ENCODE measurements around the gene AGAP1. TPM values are rescaled to one million over a fixed set of nuclear protein-coding genes. Genes with fewer than 3 reads are reported as not detected.

The AGAP1 gene
- total and polyA plus RNA-seq, 2 donors (not counting 3 experiments of a cell fraction or from before 2014, with no cell fraction given): 10.2 to 20.9 TPM

- no peaks in the 10 kb centered on the region for H3K4me1 ChIP-seq (ENCODE audit: control insufficient read depth, extremely low read depth, insufficient read depth, low read length)
- H3K27me3 ChIP-seq (ENCODE audit: control insufficient read depth in 2 of 2, insufficient read depth in 2 of 2, low read length in 2 of 2): no peaks in the 10 kb centered on the region
- DNase-seq (ENCODE audit: low read depth, low spot score) (no peak), FAIRE-seq (no peak)
- H3K79me2 ChIP-seq (ENCODE audit: control insufficient read depth, insufficient read depth, low read length): no peaks in the 10 kb centered on the region
- no peak for TF ChIP-seq POLR2AphosphoS5 (IDR thresholded peaks at IDR 0.05; ENCODE audit: insufficient read depth, low read depth, low read length)
- no peak for TF ChIP-seq MYC (IDR thresholded peaks at IDR 0.05; ENCODE audit: low read depth, low read length)
- no peak for TF ChIP-seq FOS (IDR thresholded peaks at IDR 0.05; ENCODE audit: borderline replicate concordance, insufficient read depth, low read length)
- TF ChIP-seq EZH2 (IDR thresholded peaks at IDR 0.05; ENCODE audit: borderline replicate concordance, low read depth, low read length, severe bottlenecking): no peak
- TF ChIP-seq GATA2 (IDR thresholded peaks at IDR 0.05; ENCODE audit: insufficient read depth, insufficient read length, low read depth, low read length): no peak
- no peak for TF ChIP-seq POLR2A (IDR thresholded peaks at IDR 0.05; ENCODE audit: low read depth, low read length)
- TF ChIP-seq, protein P1, sequence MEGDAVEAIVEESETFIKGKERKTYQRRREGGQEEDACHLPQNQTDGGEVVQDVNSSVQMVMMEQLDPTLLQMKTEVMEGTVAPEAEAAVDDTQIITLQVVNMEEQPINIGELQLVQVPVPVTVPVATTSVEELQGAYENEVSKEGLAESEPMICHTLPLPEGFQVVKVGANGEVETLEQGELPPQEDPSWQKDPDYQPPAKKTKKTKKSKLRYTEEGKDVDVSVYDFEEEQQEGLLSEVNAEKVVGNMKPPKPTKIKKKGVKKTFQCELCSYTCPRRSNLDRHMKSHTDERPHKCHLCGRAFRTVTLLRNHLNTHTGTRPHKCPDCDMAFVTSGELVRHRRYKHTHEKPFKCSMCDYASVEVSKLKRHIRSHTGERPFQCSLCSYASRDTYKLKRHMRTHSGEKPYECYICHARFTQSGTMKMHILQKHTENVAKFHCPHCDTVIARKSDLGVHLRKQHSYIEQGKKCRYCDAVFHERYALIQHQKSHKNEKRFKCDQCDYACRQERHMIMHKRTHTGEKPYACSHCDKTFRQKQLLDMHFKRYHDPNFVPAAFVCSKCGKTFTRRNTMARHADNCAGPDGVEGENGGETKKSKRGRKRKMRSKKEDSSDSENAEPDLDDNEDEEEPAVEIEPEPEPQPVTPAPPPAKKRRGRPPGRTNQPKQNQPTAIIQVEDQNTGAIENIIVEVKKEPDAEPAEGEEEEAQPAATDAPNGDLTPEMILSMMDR (IDR thresholded peaks at IDR 0.05; ENCODE audit: extremely low read depth in 1 of 2, insufficient read depth in 1 of 2, low read depth in 1 of 2, low read length in 2 of 2): no peak
- TF ChIP-seq, protein P2, sequence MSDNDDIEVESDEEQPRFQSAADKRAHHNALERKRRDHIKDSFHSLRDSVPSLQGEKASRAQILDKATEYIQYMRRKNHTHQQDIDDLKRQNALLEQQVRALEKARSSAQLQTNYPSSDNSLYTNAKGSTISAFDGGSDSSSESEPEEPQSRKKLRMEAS (IDR thresholded peaks at IDR 0.05; ENCODE audit: insufficient read depth, insufficient read length): no peak
- TF ChIP-seq JUN (IDR thresholded peaks at IDR 0.05; ENCODE audit: borderline replicate concordance, insufficient read depth, insufficient read length, low read depth): no peak
- H3K9me1 ChIP-seq (replicated peaks; ENCODE audit: control insufficient read depth, extremely low read depth, insufficient read depth, low read length): no peaks in the 10 kb centered on the region
- intact Hi-C loops (cut with micrococcal nuclease) (no loop called here), dilution Hi-C loops (cut with MboI; ENCODE audit: extremely low pct_ligation_motif_present, low sequenced_read_pairs) (no loop called here)
- H3K9ac ChIP-seq (replicated peaks; ENCODE audit: extremely low read depth, insufficient read depth, low read length): no peak overlapping the region
- H2AFZ ChIP-seq (ENCODE audit: low read depth, low read length): no peak overlapping the region
- POLR2A ChIA-PET: no interaction called here
- no peaks in the 10 kb centered on the region for H3K36me3 ChIP-seq (ENCODE audit: control insufficient read depth in 2 of 2, extremely low read depth in 1 of 2, insufficient read depth in 2 of 2, low read length in 2 of 2)
- H3K27ac ChIP-seq (ENCODE audit: insufficient read depth, low read depth, low read length): no peak overlapping the region
- CTCF ChIA-PET: no interaction called here
- no peak overlapping the region for H3K4me3 ChIP-seq (replicated peaks in 1 of 3; ENCODE audit: insufficient read depth in 1 of 3, low read depth in 1 of 3, low read length in 3 of 3)
- H4K20me1 ChIP-seq (replicated peaks; ENCODE audit: control insufficient read depth, extremely low read depth, insufficient read depth, low read length): no peaks in the 10 kb centered on the region
- no peaks in the 10 kb centered on the region for H3K9me3 ChIP-seq (replicated peaks; ENCODE audit: control insufficient read depth, insufficient read depth, low read length)
- no TSS peak for BruUV-seq (replicated peaks)
- no peak overlapping the region for H3K4me2 ChIP-seq (ENCODE audit: insufficient read depth, low read length)
Measured at GRCh38 chr2:236129935-236130334, 636.1 kb downstream of the AGAP1 start.

Data from endothelial cell of umbilical vein (primary cell).